Measurements from ENCODE around the gene ZNF337.
"Not testable (repeated sequence)": the region's sequence is repeated elsewhere in the genome, so short reads cannot be mapped to it uniquely, and the experiment has no call there.

ZNF337 gene

DNA sequence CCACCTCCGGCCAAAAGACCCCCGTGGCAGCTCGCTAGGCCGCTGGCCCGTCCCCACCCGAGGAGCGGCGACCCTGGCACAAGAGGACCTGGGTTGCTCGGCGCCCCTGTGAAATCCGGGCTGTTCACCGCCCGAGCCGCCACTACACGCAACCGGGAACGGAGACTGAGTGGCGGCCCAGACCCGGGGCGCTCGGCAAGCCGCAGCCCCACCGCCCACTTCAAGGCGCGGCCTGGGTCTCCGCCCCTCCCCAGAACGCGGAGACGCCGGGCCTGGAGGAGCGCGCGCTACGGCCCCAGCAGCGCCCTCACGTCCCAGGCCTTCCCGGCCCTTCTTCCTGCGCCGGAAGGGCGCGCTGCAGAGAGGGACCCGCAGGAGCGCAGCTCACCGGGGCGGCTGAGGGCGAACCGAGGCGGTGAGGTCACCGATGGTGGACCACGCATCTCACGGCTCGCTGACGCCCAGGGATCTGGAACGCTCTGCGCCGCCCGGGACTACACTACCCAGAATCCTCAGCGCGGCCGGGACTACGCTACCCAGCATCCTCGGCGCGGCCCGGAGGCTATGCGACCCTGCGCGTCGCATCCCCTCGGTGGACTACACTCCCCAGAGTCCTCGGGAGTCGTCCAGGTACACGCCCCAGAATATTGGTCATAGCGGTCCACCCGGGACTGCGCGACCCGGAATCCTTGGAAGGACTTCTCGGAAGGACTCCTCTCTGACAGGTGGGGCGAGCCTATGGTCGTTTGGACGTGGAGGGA is at the start of gene ZNF337:
Gene ZNF337, minus strand, starts transcription at position 483 of the 761 bp plus-strand sequence. CDS start 10,436 bp downstream, outside the sequence.
- DNase-seq (ENCODE audit: low read depth in 2 of 2): peak; percentile 91 to 94

GRCh38 chr20:25745738-25746137 is 49.1 kb upstream of the ZNF337 start:
- DNase-seq (ENCODE audit: low read depth in 2 of 2): no peak

GRCh38 chr20:25745100-25745499 is 48.4 kb upstream of the ZNF337 start:
- DNase-seq (ENCODE audit: low read depth in 2 of 2): no peak

DNA sequence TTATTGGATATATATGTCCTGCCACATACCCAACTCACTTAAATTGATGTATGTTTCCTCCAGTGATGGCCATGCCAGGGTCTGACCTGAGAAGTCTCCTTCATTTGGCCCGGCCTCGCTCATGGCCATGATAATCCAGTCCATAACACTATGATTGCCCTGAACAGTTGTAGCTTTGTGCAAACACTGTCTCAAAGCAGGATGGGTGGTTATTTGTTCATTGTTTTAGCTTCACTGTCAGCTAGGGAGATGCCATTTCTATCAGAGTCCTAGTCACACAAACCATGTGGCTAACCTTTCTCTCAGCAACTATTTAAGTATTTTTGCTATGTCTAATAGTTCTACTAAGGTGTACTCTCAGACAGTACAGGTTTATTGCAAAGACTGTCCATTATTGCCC is 47.6 kb upstream of the ZNF337 start:
- no peak for DNase-seq (ENCODE audit: low read depth in 2 of 2)

DNA sequence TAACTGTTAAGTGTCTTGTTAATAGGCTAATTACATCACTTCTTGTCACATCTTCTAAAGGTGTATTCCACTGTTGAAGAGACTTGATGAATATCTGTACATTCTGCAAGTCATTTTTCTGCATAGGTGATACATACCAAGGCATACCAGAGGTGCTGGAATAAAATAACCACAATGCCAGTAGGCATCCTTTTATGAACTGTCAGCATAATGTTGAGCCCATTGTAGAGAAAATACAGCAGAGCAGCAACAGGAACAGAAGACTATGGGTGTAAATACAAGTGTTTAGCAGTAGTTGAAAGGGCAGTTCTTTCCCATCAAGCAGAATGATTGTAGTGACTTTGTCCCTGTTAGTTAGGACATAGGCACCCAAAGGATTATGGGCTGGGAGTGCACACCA is 44.4 kb upstream of the ZNF337 start:
- no peak for DNase-seq (ENCODE audit: low read depth in 2 of 2)

GRCh38 chr20:25739615-25740320 is 43.1 kb upstream of the ZNF337 start:
- DNase-seq (ENCODE audit: low read depth in 2 of 2): no peak

DNA sequence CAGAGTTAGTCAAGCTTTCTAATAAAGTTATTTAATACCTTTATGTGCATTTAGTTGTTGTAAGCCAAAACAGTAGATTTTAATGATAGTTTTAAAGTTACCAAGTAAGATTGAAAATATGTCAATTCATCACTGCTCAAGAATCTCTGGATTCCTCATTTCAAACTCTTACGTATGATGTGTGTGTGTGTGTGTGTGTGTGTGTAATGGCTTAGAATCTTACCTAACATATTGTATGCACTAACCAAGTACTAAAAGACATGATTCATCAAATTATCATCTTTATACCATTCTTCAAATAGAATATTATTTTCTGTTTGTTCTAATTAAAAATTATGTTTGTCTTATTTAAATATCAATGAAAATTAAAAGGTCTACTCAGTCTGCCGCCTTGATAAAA is 41.5 kb upstream of the ZNF337 start:
- DNase-seq (ENCODE audit: low read depth in 2 of 2): no peak

DNA sequence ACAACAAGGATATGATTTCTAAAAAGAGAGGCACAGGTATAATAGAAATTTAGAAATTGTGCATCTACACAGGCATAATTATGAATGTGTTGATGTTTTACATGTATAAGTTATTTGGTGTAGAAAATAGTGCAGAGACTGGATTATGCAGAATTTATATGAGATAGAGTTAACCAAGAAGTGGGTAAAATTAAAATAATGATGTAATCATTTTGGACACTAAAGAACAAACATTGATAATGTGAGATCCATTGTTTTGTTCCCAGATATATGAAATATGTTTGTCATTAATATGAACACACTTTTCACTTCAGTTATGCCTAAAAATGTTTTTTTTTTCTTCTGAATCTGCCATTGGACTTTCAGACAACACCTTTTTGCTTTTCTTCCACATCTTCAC is 37.2 kb upstream of the ZNF337 start:
- no peak for DNase-seq (ENCODE audit: low read depth in 2 of 2)

DNA sequence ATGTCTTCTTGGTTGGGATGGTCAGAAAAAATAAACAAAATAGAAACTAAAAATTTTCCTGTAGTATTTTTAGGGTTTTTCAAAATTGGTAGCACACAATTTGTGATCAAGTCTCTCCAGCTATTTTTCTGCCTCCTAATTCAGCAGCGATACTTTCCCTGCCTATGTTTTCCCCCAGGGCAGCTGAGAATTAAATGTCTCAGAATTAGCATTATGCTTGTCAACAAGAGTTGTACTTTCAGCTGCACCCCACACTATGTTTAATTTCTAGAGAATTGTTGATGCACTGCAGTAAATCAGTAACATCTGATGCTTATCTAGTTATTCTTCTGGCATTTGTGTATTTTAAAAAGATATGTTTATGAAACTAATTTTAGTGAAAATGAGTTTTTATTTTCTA is 34.2 kb upstream of the ZNF337 start:
- DNase-seq (ENCODE audit: low read depth in 2 of 2): no peak

- DNase-seq (ENCODE audit: low read depth in 2 of 2): no peak
These were observed 29.7 kb upstream of the ZNF337 start for GRCh38 chr20:25726357-25726756.

GRCh38 chr20:25725639-25726038 is 29.0 kb upstream of the ZNF337 start:
- DNase-seq (ENCODE audit: low read depth in 2 of 2): no peak

DNA sequence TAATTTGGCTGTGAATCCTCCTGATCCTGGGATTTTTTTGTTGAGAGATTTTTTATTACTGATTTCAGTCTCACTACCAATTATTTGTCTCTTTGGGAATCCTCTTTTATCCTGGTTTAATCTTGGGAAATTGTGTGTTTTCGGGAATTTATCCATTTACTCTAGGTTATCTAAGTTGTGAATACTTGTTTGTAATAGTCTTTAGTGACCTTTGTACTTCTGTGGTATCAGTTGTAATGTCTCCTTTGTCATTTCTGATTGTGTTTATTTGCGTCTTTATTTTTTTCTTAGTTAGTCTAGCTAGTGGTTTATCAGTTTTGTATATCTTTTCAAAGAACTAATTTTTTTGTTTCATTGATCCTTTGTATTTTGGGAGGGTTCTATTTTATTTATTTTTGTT is 27.3 kb upstream of the ZNF337 start:
- DNase-seq (ENCODE audit: low read depth in 2 of 2): no peak

DNA sequence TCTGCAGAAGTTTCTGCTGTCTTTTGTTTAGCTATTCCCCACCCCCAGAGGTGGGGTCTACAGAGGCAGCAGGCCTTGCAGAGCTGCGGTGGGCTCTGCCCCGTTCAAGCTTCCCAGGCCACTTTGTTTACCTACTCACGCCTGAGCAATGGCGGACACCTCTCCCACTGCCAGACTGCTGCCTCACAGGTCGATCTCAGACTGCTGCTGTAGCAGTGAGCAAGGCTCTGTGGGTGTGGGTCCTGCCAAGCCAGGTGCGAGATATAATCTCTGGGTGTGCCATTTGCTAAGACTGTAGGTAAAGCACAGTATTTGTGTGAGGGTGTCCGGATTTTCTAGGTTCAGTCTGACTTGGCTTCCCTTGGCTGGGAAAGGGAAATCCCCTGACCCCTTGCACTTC is 23.6 kb upstream of the ZNF337 start:
- no peak for DNase-seq (ENCODE audit: low read depth in 2 of 2)

- DNase-seq (ENCODE audit: low read depth in 2 of 2): not testable (repeated sequence)
These were observed 22.5 kb upstream of the ZNF337 start for GRCh38 chr20:25718896-25719809.

GRCh38 chr20:25707695-25708094 is 11.0 kb upstream of the ZNF337 start:
- no peak for DNase-seq (ENCODE audit: low read depth in 2 of 2)

DNA sequence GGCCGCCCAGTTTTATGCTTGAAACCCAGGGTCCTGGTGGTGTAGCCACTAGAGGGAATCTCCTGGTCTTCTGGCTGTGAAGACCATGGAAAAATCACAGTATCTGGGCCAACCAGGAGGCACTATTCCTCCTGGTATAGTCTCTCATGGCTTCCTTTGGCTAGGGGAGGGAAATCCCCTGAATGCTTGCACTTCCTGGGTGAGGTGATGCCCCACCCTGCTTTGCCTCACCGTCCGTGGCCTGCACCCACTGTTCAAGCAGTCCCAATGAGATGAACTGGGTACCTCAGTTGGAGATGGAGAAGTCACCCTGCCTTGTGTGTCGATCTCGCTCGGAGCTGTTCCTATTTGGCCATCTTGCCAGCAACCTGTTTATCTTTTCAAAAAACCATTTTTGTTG is 10.1 kb upstream of the ZNF337 start:
- no peak for DNase-seq (ENCODE audit: low read depth in 2 of 2)

DNA sequence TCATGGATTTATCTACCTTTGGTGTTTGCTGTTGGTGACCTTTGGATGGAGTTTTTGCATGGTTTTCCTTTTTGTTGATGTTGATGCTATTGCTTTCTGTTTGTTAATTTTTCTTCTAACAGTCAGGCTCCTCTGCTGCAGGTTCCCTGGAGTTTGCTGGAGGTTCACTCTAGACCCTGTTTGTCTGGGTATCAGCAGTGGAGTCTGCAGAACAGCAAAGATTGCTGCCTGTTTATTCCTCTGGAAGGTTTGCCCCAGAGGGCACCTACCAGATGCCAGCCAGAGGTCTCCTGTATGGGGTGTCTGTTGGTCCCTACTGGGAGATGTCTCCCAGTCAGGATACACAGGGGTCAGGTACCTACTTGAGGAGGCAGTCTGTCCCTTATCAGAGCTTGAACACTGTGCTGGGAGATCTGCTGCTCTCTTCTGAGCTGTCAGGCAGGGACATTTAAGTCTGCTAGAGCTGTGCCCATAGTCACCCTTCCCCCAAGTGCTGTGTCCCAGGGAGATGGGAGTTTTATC is 9.2 kb upstream of the ZNF337 start:
- no peak for DNase-seq (ENCODE audit: low read depth in 2 of 2)

- DNase-seq (ENCODE audit: low read depth in 2 of 2): not testable (repeated sequence)
These were observed 7.7 kb upstream of the ZNF337 start for GRCh38 chr20:25704303-25704702.

GRCh38 chr20:25700835-25701234 is 4.2 kb upstream of the ZNF337 start:
- not testable (repeated sequence) for DNase-seq (ENCODE audit: low read depth in 2 of 2)

DNA sequence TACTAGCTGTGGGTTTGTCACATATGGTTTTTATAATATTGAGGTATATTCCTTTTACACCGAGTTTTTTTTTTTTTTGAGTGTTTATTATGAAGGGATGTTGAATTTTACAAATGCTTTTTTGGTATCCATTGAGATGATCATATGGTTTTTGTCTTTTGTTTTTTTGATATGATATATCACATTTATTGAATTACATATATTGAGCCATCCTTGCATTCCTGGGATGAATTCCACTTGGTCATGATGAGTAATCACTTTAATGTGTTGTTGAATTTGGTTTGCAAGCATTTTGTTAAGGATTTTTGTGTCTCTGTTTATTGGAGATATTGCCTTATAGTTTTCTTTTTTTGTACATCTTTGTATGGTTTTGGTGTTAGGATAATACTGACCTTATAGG is 3.3 kb upstream of the ZNF337 start:
- no peak for DNase-seq (ENCODE audit: low read depth in 2 of 2)

DNA sequence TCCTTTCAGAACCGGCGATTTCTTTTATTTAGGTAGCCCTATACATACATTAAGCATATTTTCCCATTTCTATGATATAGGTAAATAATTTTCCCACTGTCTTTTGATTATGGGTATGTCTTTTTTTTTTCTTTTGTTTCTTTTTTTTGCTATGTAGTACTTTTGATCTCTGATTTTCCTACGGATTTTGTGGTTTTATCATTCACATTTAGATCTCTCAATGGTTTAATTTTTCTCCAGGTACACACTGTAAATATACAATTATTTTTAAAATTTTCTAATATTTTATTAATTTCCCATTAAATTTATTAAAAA is 436 bp upstream of the ZNF337 start:
- DNase-seq (ENCODE audit: low read depth in 2 of 2): no peak
